HG03565 (cell line): ENCODE results near the gene JPH3.

Source experiments
- ATAC-seq: cut with Tn5 transposase; IDR thresholded peaks from one replicate; pipeline ENCODE4 v1.9.1; 2021; ENCODE audit warnings: mild to moderate bottlenecking, moderate library complexity; ENCODE audit not compliant: unreplicated experiment

Gene JPH3

GRCh38 chr16:87648698-87649487, 46.6 kb downstream of the JPH3 start:
- no peak for ATAC-seq

- ATAC-seq = no peak
Measured at GRCh38 chr16:87652386-87652785, 50.1 kb downstream of the JPH3 start.

- no peak for ATAC-seq
Measured at GRCh38 chr16:87652799-87653198, 50.5 kb downstream of the JPH3 start.

DNA sequence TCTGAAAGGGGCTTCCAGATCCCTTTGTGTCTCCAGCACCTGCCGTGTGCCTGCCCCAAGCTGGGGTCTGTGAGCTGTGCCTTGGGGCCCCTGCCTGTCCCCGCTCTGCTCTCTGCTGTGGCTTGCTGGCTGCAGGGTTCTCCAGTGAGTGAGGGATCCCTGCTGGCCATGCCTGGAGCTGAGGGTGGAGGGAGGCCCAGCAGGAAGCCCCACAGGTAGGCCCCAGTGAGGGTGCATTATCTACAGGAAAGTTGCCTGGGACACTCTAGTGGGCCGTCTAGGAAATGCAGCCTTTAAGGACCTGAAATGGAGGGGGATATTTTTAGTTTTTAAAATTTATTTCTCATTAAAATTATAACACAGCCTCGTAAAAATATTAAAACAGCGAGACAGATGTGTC, 50.9 kb downstream of the JPH3 start:
- no peak for ATAC-seq

DNA sequence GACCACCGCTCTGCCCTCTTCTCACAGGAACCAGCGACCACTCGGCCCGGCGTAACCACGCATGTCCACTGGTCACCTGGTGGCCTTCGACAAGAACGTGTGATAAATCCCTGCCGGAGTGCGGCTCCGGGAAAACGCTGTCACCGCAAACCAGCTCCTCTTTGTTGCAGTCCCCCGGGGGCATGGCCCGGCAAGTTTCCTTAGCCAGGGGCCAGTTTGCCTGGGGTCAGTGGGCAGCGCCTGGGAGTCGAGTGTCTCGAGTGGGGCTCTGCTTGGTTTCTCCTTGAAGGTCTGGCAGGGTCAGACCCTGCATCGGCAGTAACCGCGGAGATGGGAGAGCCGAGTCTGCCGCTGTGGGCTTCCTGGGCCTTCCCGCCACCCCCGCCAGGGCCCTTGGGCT, 52.5 kb downstream of the JPH3 start:
- no peak for ATAC-seq

GRCh38 chr16:87656328-87656727, 54.0 kb downstream of the JPH3 start:
- no peak for ATAC-seq

- ATAC-seq = no peak
Measured at GRCh38 chr16:87657621-87658192, 55.4 kb downstream of the JPH3 start.

DNA sequence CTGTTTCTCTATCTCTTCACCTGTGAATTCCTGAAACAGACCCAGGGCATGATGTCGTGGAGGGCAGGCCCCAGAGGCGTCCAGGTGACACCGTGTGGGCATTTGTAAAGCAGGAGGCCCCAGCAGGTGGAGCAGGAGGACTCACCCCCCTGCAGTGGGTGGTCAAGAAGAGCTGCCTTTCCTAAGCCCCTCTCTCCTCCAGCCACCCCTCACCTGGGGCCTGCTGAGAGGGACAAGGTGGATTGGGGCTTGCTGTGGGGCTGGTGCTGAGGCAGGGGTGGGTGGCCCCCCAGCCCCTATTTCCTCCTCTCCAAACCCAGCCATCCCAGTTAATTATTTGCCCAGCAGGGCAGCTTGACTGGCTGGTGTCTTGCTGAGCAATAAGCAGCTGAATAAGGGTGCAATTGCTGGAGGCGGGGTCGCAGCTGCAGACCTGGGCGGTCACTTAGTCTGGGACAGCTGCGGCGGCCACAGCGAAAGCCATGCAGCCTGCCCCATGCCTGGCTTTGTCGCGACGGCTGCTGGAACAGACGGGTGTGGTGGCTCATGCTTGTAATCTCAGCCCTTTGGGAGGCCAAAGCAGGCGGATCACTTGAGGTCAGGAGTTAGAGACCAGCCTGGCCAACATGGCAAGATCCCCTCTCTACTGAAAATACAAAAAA, 56.4 kb downstream of the JPH3 start:
- ATAC-seq = no peak

GRCh38 chr16:87661561-87661960, 59.3 kb downstream of the JPH3 start:
- no peak for ATAC-seq

DNA sequence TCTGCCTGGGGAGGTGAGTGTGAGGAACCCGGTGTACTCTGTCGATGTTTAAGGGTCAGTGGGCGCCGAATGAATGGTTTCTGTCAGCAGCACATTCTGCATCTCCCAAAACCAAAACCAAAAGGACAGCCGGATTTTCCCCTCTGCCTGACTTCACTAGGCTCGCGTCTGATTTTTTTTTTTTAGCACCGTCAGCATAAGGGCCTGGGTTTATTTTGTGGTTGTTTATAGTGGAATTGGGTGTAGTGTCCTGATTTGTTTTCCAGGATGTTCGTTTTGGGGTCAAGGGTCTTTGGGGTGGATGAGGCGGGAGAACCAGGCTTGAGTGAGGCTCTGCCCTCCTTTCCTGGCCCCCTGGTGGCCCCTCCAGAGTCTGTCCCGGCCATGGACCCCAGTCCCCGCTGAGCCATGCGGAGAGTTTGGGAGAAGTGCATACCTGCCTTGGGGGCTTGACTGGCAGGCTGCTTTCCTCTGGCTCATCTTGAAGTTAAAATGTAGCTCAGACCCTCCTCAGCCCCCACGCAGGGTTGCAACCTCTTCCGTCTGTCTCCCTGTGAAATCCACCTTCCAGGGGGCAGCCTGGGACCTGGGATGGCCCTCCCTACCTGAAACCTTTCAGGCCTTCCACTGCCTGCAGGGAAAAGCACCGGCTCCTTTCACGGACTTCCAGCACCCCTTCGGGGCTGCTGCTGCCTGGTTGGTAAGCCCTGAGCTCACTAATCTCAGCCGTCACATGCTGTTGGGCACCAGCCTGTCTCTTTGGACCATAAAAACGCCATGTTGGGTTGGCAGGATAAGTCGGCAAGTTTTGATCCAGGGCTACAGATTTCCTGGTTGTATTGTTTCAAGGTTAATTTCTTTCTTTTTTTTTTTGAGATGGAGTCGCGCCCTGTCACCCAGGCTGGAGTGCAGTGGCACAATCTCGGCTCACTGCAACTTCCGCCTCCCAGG, 60.2 kb downstream of the JPH3 start:
- no peak for ATAC-seq

- no peak for ATAC-seq
Measured at GRCh38 chr16:87664792-87665191, 62.5 kb downstream of the JPH3 start.

GRCh38 chr16:87665193-87665592, 62.9 kb downstream of the JPH3 start:
- no peak for ATAC-seq

DNA sequence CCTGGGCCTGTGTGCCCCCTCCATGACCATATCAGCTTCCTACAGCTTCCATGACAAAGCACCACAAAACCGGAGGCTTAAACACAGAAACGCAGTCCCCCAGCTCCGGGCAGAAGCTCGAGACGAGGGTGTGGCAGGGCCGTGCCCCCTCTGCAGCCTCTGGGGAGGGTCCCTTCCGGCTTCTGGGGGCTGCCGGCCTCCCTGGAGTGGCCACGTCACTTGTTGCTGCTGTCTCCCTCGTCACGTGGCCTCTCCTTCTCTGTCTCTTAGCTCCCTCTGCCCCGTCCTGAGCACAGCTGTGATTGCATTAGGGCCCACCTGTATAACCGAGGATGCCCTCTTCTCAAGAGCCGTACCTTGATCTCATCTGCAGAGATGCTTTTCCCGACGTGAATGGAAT, 64.6 kb downstream of the JPH3 start:
- ATAC-seq = no peak

DNA sequence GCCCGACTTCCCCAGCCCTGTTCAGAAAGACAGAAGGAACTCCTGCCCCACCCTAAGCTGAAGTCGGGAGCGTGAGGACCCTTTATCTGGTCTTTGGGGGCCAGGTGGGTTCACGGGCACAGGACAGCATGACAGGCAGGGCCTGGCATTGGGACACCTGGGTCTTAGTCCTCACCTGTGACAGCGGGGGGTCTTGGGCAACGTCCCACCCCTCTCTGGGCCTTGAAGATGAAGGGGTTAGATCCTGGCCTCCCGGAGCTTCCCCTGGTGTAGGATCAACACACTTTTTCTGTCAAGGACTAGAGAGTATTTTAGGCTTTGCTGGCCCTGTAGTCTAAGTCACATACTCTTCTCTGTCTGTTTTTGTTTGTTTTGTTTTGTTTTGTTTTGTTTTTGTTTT, 65.1 kb downstream of the JPH3 start:
- ATAC-seq = no peak

- no peak for ATAC-seq
Measured at GRCh38 chr16:87667946-87668345, 65.6 kb downstream of the JPH3 start.

DNA sequence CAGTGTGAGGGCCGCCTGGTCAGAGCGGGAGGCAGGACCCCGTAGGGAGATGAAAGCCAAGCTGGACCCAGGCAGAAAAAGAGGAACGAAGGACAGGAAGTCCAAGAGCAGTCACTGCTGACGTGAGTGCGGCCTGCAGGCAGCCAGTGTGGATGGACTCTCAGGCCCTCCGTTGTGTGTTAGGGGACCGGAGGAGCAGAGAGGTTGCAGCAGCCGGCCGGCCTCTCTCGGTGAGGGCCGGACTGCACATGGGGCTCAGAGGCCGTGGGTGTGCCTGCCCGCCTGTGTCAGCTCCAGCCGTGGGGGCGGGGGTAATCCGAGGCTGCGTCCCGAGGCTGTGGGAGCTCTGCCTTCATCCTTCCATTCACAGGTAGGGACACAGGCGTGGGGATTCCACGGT, 67.4 kb downstream of the JPH3 start:
- no peak for ATAC-seq

GRCh38 chr16:87671221-87671620, 68.9 kb downstream of the JPH3 start:
- ATAC-seq = no peak

DNA sequence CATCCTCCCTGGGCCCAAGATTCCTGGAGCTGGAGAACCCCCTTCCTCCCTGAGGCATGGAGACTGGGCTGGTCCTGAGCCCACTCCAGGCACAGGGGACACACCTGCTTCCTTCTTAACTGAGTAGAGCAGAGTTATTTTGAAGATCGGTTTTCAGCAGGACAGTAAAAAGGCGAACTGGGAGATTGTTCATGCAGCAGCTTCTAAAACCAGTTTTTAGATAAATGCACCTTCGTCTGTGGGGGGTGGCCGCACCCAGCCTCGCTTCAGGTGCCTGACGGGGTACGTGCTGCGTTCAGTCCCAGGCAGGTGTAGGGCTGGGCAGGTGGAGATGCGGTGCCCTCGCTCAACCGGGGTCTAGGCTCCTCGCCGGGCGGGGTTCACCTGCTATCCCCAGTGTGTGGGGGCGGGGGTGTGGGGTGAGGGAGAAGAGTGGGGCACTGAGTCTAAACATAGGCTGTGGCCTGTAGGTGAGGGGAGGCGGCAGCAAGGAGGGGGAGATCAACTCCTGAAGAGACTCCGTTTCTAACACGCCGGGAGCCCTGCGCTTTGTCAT, 69.5 kb downstream of the JPH3 start:
- ATAC-seq = no peak

DNA sequence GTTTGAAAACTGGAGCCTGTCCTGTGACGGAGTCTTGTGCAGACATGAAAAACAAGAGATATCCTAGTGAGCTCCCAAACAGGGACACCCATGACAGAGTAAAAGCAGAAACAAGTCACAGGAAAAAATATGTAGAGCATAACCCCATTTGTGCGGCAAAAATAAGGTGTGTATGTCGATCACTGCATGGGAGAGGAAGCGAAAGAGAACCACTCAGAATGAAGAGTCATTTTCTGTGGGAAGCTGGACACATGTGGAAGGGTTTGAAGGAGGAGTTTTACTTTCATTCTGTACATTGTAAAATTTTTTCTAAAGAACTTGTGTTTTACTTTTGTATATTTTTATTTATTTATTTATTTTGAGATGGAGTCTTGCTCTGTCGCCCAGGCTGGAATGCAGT, 72.1 kb downstream of the JPH3 start:
- no peak for ATAC-seq

DNA sequence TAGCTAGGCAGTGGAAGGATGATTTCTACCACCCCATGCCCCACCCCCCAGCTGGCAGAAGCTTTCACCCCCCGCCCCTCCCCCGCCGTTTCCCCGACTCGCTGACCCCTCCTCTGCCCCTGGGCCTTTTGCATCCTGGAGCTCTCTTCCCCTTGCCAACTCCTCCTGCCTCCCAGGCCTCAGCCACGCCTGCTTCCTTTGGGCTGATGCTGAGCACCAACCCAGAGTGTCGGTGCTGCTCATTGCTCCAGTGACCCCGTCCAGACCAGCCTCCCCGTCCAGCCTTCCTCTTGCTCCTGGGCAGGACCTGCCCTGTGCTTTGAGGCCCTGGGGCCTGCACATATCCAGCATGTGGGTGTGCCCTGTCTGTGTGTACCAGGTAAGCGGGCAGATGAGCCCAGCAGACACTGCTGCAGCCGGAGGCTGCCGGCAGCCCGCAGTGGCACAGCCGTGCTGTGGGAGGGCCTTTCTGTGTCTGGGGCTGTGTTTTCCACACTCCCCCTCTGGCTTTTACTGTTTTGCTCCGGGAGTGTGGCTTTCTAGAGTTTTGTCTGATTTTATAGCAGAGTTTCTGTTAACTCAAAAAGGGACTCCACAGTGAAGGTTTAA, 72.9 kb downstream of the JPH3 start:
- ATAC-seq = no peak
